RWPE1 (cell line): ENCODE results near the gene DOCK9.

Experiments used
- CTCF ChIA-PET: fragments of 350-600 bp; sonication (Branson Sonifier 250); formaldehyde crosslinking; extraction: SDS; loops from one replicate; lab custom pipeline; 2021; lab: Yijun Ruan, JAX
- POLR2A ChIA-PET: fragments of 400-600 bp; formaldehyde crosslinking; extraction: SDS; loops from one replicate; lab custom pipeline; 2020; ENCODE audit warnings: antibody characterized with exemption; ENCODE audit not compliant: low non-redundant PET; lab: Yijun Ruan, JAX
- DNase-seq: peaks from one replicate; pipeline ENCODE4 v3.0.0; 2012; ENCODE audit warnings: low spot score
- H3K27ac ChIP-seq: fragments of 450-650 bp; 2 replicates; pipeline ENCODE4 v1.5.1; 2017
- TF ChIP-seq, protein P1 (sequence below): fragments of 450-650 bp; conservative IDR thresholded peaks from 2 replicates; pipeline ENCODE4 v1.5.1; 2017; ENCODE audit warnings: low read depth, mild to moderate bottlenecking

The DOCK9 gene

DNA sequence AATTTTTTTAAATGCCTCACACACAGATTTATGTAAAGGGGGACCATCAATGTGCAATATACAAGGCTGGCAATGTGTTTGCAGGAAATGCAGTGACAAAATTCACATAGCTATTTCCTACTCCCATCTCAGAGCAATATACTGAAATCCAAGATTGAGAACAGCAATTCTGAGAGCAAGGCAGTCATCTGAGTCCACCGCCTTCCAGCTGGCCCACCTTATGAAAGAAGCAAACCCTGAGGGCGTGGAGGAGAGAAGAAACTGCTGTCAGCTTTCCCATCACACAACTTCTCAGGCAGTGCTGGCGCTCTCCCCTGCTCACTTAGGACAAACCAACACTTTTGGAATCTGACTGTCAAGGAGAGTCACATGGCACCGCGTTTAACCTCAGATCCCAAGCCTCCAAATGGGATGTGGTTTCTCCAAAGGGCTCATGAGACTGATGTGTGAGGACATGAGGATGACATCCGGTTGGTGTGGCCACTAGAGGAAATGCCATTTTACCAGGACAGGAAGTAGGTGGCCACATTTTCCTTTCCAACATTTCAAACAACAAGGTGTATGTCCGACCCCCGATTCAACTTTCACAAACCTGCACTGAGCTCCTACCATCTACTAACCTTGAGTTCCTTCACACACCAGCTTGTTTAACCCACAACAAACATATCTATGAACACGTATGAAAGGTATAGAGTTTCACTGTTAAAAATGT is 3.7 kb upstream of the DOCK9 start:
- ChIA-PET POLR2A (no interaction called here), CTCF (no interaction called here)
- DNase-seq = no peak
- H3K27ac ChIP-seq = no peak overlapping the region
- TF ChIP-seq, protein P1, sequence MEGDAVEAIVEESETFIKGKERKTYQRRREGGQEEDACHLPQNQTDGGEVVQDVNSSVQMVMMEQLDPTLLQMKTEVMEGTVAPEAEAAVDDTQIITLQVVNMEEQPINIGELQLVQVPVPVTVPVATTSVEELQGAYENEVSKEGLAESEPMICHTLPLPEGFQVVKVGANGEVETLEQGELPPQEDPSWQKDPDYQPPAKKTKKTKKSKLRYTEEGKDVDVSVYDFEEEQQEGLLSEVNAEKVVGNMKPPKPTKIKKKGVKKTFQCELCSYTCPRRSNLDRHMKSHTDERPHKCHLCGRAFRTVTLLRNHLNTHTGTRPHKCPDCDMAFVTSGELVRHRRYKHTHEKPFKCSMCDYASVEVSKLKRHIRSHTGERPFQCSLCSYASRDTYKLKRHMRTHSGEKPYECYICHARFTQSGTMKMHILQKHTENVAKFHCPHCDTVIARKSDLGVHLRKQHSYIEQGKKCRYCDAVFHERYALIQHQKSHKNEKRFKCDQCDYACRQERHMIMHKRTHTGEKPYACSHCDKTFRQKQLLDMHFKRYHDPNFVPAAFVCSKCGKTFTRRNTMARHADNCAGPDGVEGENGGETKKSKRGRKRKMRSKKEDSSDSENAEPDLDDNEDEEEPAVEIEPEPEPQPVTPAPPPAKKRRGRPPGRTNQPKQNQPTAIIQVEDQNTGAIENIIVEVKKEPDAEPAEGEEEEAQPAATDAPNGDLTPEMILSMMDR = no peak

DNA sequence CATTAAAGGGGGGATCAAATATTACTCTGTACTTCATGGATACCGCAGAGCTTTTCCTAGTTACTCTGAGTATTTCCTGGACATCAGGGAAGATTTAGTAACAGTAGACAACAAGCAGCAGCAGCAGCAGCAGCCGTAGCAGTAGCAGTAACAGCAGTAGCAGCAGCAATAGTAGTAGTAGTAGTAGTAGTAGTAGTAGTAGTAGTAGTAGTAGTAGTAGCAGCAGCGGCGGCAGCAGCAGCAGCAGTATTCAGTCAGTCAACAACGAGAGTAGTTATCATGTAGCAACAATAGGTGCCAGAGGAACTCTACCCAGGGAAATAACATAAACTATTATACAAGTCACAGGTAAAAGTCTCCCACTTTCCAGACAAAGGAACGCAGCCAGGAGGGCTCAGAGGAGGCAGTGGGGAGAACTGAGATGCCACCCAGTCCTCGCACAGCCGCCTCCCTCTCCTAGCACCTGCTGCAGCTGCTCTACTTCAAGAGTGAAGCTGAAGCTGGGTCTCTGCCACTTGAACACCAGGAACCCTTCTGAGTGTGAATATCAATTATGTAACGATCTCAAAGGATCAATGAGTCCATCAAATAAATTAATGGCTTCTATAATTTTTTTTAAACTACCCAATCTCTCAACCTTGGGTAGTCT is 1.3 kb upstream of the DOCK9 start:
- POLR2A ChIA-PET = no interaction called here
- H3K27ac ChIP-seq = no peak overlapping the region
- CTCF ChIA-PET = no interaction called here
- TF ChIP-seq, protein P1 = no peak
- no peak for DNase-seq

DNA sequence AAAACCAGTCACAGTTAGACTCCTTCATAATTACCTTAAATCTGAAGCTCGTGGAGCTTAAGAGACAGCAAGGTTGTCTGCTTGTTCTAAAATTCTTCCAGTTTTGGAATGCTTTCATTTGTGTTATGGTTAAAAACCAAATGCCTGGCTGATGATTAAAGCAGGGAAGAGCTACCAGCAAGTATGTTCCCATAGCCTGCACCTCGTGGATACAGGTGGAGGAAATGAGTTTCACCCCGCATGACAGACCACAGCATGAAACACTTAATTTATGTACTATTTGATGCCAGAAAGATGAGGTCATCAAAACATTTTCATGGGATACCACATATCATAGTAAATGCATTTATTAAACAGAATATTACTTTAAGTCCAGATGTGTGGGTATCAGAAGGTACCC is 416 bp upstream of the DOCK9 start:
- DNase-seq = peak; percentile 80
- peak overlapping the region; percentile 84 for H3K27ac ChIP-seq
- TF ChIP-seq, protein P1 = no peak
- ChIA-PET POLR2A (no interaction called here), CTCF (interaction anchor here (0.6 to 1.2 kb wide), 2 partner anchors 11 to 1889 kb away, joined by 4 read pairs; no protein-coding TSS in a partner anchor)

DNA sequence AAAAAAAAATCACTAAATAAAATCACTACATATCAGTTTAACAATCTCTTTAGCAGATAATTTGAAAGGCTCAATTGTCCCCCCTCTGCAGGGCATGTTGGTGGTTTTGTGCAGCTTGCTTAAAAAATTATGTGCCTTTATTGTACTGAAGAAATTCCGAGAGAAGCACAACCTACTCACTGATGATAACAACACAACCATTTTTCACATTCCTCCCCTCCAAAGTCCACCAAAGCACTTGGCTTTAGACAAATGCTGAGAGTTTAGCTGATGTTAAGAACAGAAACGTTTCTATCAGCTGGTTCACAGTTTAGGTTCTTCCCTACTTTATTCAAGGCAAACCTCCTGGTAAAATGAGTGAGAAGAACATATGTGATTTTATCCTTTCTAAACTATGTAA is 923 bp downstream of the DOCK9 start:
- ChIA-PET CTCF (no interaction called here), POLR2A (no interaction called here)
- TF ChIP-seq, protein P1 = no peak
- H3K27ac ChIP-seq = no peak overlapping the region
- no peak for DNase-seq

DNA sequence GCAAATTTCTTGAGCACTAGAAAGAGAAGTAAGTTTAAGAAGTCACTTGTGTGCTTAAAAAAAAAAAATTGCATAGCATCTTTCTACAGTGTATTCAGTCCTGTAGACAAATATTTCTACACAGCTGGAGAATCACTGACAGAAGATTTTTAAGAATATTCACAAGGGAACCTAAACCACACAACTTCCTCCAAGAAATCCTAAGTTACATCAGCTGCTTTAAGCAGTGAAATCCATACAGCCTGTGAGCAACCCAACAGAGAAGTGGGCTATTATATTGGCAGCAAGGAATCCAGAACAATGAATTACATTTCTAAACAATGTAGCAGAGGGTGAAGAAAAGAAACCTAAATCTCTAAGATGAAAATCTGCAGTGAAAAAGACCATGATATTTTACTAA is 1.5 kb downstream of the DOCK9 start:
- ChIA-PET CTCF (interaction anchor here (0.7 kb wide), 1 partner anchor 163 kb away, joined by 3 read pairs; no protein-coding TSS in a partner anchor), POLR2A (no interaction called here)
- no peak overlapping the region for H3K27ac ChIP-seq

DNA sequence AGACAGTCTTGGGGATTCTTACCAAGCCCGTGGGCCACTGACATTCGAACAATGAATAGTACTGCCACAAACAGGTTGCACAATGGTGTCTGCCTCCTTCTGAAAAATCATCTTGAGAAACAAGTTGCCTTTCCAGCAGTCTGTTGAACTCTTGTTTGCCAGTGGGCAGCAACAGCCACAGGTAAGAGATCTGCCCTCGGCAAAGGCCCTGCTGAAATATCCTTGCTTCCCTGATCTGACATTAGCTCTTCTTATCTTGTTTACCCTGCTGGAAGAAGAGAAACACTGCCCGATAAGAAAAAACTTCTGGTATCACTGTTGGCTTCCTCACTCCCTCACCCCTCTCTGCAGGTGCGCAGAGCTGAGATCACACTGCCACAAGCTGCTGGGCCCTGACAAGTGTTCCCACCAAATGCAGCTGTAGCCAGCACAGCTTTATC is 2.0 kb downstream of the DOCK9 start:
- POLR2A ChIA-PET = no interaction called here
- CTCF ChIA-PET = interaction anchor here (0.7 kb wide), 1 partner anchor 162 kb away, joined by 3 read pairs; no protein-coding TSS in a partner anchor
- no peak for DNase-seq
- TF ChIP-seq, protein P1 = no peak
- H3K27ac ChIP-seq = no peak overlapping the region

More for the DNA sequence above, 1.5 kb downstream of the DOCK9 start:
- TF ChIP-seq, protein P1 = no peak
- DNase-seq = no peak
